Liver (tissue), 3 donors: Measurements from ENCODE around the gene SSX3.
"Not testable (repeated sequence)": the region's sequence is repeated elsewhere in the genome, so short reads cannot be mapped to it uniquely, and the experiment has no call there.

Source experiments
- ATF3 ChIP-seq: IDR thresholded peaks from 2 replicates; pipeline ENCODE4 v1.6.1; 2016; ENCODE audit warnings: antibody characterized with exemption
- CTCF ChIP-seq: fragments of 150-350 bp; IDR thresholded peaks from 2 replicates; pipeline ENCODE4 v1.5.1; 2017; ENCODE audit warnings: improper control_type of control experiment, low read depth, low read length; ENCODE audit not compliant: missing input control
- FOXA1 ChIP-seq: IDR thresholded peaks from 2 replicates; pipeline ENCODE4 v1.6.1; 2016; ENCODE audit warnings: antibody characterized with exemption
- FOXA2 ChIP-seq: IDR thresholded peaks from 2 replicates; pipeline ENCODE4 v1.6.1; 2016; ENCODE audit warnings: antibody characterized with exemption
- GABPA ChIP-seq, 2 donors: IDR thresholded peaks in 1 of 2; conservative IDR thresholded peaks in 1 of 2; 2 replicates each; pipeline ENCODE4 v1.6.1; 2016; ENCODE audit warnings: antibody characterized with exemption in 2 of 2, mild to moderate bottlenecking in 1 of 2, moderate library complexity in 1 of 2
- HNF4A ChIP-seq, 2 donors: conservative IDR thresholded peaks; 2 replicates each; pipeline ENCODE4 v1.6.1; 2016; ENCODE audit warnings: antibody characterized with exemption in 2 of 2, mild to moderate bottlenecking in 2 of 2
- JUND ChIP-seq, 2 donors: IDR thresholded peaks; 2 replicates each; pipeline ENCODE4 v1.6.1; 2016; ENCODE audit warnings: antibody characterized with exemption in 2 of 2
- MAX ChIP-seq: IDR thresholded peaks from 2 replicates; pipeline ENCODE4 v1.6.1; 2016; ENCODE audit warnings: antibody characterized with exemption
- RAD21 ChIP-seq, 2 donors: IDR thresholded peaks; 2 replicates each; pipeline ENCODE4 v1.6.1; 2016; ENCODE audit warnings: antibody characterized with exemption in 2 of 2, mild to moderate bottlenecking in 2 of 2
- RXRA ChIP-seq, 2 donors: IDR thresholded peaks; 2 replicates each; pipeline ENCODE4 v1.6.1; 2017 to 2018; ENCODE audit warnings: antibody characterized with exemption in 2 of 2, mild to moderate bottlenecking in 1 of 2
- TAF1 ChIP-seq: conservative IDR thresholded peaks from 2 replicates; pipeline ENCODE4 v1.6.1; 2016; ENCODE audit warnings: antibody characterized with exemption, mild to moderate bottlenecking
- ZBTB33 ChIP-seq: IDR thresholded peaks from 2 replicates; pipeline ENCODE4 v1.6.1; 2016; ENCODE audit warnings: antibody characterized with exemption
- donor health status: healthy.
- donor health status: healthy.

DNA sequence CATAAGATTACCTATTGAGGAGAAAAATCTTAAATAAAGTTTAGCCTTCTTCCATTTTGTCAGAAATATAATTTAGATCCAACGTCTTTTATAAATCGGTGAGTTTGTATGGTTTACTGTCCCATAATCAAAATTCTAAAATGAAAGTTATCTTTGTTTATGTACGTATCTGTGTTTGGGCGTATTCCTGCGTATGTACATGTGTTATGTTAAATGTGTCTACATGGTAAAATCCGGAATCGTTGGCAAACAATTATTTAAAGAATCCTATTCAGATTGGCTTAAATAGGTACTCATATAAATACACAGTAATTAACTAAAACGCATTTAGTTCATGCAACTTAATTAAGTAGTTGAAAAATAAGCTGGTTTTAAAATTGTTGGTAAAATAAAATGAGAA lies 13.9 kb upstream of the SSX3 start:
- not testable (repeated sequence) for TF ChIP-seq JUND (IDR thresholded peaks at IDR 0.05); CTCF; FOXA1; ATF3; RAD21 (IDR thresholded peaks at IDR 0.05); FOXA2; ZBTB33; TAF1; HNF4A (conservative IDR thresholded peaks at IDR 0.05); MAX; GABPA (IDR thresholded peaks at IDR 0.05 in 1 of 2, conservative IDR thresholded peaks at IDR 0.05 in 1 of 2); RXRA (IDR thresholded peaks at IDR 0.05)
